PFSK-1 (cell line): ENCODE data around the gene CDC42EP3.

Experiments used
- FOXP2 ChIP-seq: optimal IDR thresholded peaks from 2 replicates; pipeline ENCODE3; 2011; ENCODE audit warnings: borderline replicate concordance, control low read depth, inconsistent platforms; ENCODE audit not compliant: insufficient read depth; ENCODE audit errors: extremely low read length, extremely low read depth
- POLR2AphosphoS5 ChIP-seq: IDR thresholded peaks from 2 replicates; pipeline ENCODE4 v1.6.1; 2012; ENCODE audit warnings: low read depth, mild to moderate bottlenecking, control low read depth, low read length, moderate library complexity
- REST ChIP-seq, 2 experiments: IDR thresholded peaks; 2 replicates each; pipeline versions ENCODE4 v1.6.1 to v1.8.0; 2011 to 2012; ENCODE audit warnings: low read depth in 2 of 2, low read length in 2 of 2, control low read depth in 1 of 2, inconsistent platforms in 1 of 2, mild to moderate bottlenecking in 1 of 2, moderate library complexity in 1 of 2; ENCODE audit not compliant: insufficient read depth in 1 of 2
- SIN3A ChIP-seq: IDR thresholded peaks from 2 replicates; pipeline ENCODE4 v1.6.1; 2012; ENCODE audit warnings: mild to moderate bottlenecking, low read length, moderate library complexity, borderline replicate concordance; ENCODE audit not compliant: insufficient read depth
- TAF1 ChIP-seq: IDR thresholded peaks from 2 replicates; pipeline ENCODE4 v1.6.1; 2012; ENCODE audit warnings: low read length, control low read depth, borderline replicate concordance; ENCODE audit not compliant: insufficient read depth

The CDC42EP3 gene

GRCh38 chr2:37654932-37655841, 16.3 kb downstream of the CDC42EP3 start:
- no peak for TF ChIP-seq REST (IDR thresholded peaks at IDR 0.05; ENCODE audit: insufficient read depth in 1 of 2, low read depth in 2 of 2, low read length in 2 of 2)
- no peak for TF ChIP-seq SIN3A
- no peak for TF ChIP-seq POLR2AphosphoS5
- TF ChIP-seq TAF1 = no peak

- TF ChIP-seq FOXP2 (no peak), TAF1 (no peak), SIN3A (no peak), POLR2AphosphoS5 (no peak), REST (IDR thresholded peaks at IDR 0.05; ENCODE audit: insufficient read depth in 1 of 2, low read depth in 2 of 2, low read length in 2 of 2) (no peak)
These were observed 17.0 kb downstream of the CDC42EP3 start for GRCh38 chr2:37654419-37654818.

- TF ChIP-seq REST (IDR thresholded peaks at IDR 0.05; ENCODE audit: insufficient read depth in 1 of 2, low read depth in 2 of 2, low read length in 2 of 2) (no peak), FOXP2 (no peak), SIN3A (no peak), TAF1 (no peak), POLR2AphosphoS5 (no peak)
These were observed 17.6 kb downstream of the CDC42EP3 start for GRCh38 chr2:37653805-37654378.

GRCh38 chr2:37653093-37653492, 18.3 kb downstream of the CDC42EP3 start:
- no peak for TF ChIP-seq REST (IDR thresholded peaks at IDR 0.05; ENCODE audit: insufficient read depth in 1 of 2, low read depth in 2 of 2, low read length in 2 of 2)
- no peak for TF ChIP-seq FOXP2
- TF ChIP-seq POLR2AphosphoS5 = no peak
- TF ChIP-seq SIN3A = no peak
- TF ChIP-seq TAF1 = no peak
